Upper lobe of left lung (tissue), 4 donors: ENCODE measurements around the gene SERPINB13.

ENCODE experiments used
- CTCF ChIP-seq, 6 experiments: fragments of 450-650 bp in 4 of 6; fragments of 200-600 bp in 2 of 6; sonication (generic) in 2 of 6; IDR thresholded peaks; one replicate each; pipeline ENCODE4 v1.5.1; 2016 to 2019; ENCODE audit warnings: antibody characterized with exemption in 6 of 6
- EP300 ChIP-seq, 4 donors: sonication (generic); formaldehyde crosslinking; IDR thresholded peaks; one replicate each; pipeline ENCODE4 v1.5.1; 2017; ENCODE audit warnings: antibody characterized with exemption in 4 of 4, control low read depth in 2 of 4
- POLR2A ChIP-seq, 4 donors: fragments of 450-650 bp; IDR thresholded peaks; one replicate each; pipeline ENCODE4 v1.5.1; 2016 to 2017; ENCODE audit warnings: antibody characterized with exemption in 4 of 4, mild to moderate bottlenecking in 2 of 4
- POLR2AphosphoS5 ChIP-seq, 2 donors: sonication (generic); formaldehyde crosslinking; IDR thresholded peaks; one replicate each; pipeline ENCODE4 v1.5.1; 2017; ENCODE audit warnings: antibody characterized with exemption in 2 of 2

GRCh38 chr18:63545000-63545399 lies 42.1 kb upstream of the SERPINB13 start:
- TF ChIP-seq CTCF (IDR thresholded peaks at IDR 0.05) (no peak), POLR2A (IDR thresholded peaks at IDR 0.05) (no peak), POLR2AphosphoS5 (IDR thresholded peaks at IDR 0.05) (no peak), EP300 (IDR thresholded peaks at IDR 0.05) (no peak)
